ENCODE results near the gene PRSS36. TPM values are rescaled to one million over a fixed set of nuclear protein-coding genes. Genes with fewer than 3 reads are reported as not detected.

PRSS36 gene
- total RNA-seq, 1 donor from 2014 or later: 0.60 TPM

DNA sequence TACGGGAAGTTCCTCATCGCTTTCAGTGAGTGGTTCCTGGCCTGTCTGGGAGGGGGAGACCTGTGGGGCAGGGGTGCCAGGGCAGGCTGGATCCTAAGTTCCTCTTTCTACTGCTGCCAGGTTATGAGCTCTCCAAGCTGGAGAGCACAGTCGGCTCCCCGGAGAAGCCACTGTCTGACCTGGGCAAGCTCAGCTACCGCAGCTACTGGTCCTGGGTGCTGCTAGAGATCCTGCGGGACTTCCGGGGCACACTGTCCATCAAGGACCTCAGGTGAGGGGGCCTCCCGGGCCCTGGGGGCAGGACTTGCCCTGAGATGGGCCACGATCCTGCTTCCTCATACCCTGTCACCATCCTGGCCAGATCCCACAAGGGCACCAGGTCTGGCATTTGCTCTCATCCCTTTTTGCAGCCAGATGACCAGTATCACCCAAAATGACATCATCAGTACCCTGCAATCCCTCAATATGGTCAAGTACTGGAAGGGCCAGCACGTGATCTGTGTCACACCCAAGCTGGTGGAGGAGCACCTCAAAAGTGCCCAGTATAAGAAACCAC lies 19.5 kb downstream of the PRSS36 start:
- ATAC-seq (ENCODE audit: low read depth) (no peak), DNase-seq (no peak)
- POLR2A ChIA-PET: interaction anchor here (1.7 to 2.3 kb wide), 2 partner anchors 12 to 13 kb away, joined by 10 to 16 read pairs; partner anchors contain the start of gene KAT8
- Mint-ChIP-seq H3K27me3 (no peaks in the 10 kb centered on the region), H3K27ac (no peak overlapping the region), H3K4me3 (no peak overlapping the region), H3K4me1 (no peaks in the 10 kb centered on the region), H3K9me3 (no peaks in the 10 kb centered on the region), H3K36me3 (ENCODE audit: low read depth) (peaks cover 73% of the 10 kb centered on the region)
- TF ChIP-seq, protein P1, sequence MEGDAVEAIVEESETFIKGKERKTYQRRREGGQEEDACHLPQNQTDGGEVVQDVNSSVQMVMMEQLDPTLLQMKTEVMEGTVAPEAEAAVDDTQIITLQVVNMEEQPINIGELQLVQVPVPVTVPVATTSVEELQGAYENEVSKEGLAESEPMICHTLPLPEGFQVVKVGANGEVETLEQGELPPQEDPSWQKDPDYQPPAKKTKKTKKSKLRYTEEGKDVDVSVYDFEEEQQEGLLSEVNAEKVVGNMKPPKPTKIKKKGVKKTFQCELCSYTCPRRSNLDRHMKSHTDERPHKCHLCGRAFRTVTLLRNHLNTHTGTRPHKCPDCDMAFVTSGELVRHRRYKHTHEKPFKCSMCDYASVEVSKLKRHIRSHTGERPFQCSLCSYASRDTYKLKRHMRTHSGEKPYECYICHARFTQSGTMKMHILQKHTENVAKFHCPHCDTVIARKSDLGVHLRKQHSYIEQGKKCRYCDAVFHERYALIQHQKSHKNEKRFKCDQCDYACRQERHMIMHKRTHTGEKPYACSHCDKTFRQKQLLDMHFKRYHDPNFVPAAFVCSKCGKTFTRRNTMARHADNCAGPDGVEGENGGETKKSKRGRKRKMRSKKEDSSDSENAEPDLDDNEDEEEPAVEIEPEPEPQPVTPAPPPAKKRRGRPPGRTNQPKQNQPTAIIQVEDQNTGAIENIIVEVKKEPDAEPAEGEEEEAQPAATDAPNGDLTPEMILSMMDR (IDR thresholded peaks at IDR 0.05): no peak
- CTCF ChIA-PET: no interaction called here
- intact Hi-C loops (cut with micrococcal nuclease): no loop called here

DNA sequence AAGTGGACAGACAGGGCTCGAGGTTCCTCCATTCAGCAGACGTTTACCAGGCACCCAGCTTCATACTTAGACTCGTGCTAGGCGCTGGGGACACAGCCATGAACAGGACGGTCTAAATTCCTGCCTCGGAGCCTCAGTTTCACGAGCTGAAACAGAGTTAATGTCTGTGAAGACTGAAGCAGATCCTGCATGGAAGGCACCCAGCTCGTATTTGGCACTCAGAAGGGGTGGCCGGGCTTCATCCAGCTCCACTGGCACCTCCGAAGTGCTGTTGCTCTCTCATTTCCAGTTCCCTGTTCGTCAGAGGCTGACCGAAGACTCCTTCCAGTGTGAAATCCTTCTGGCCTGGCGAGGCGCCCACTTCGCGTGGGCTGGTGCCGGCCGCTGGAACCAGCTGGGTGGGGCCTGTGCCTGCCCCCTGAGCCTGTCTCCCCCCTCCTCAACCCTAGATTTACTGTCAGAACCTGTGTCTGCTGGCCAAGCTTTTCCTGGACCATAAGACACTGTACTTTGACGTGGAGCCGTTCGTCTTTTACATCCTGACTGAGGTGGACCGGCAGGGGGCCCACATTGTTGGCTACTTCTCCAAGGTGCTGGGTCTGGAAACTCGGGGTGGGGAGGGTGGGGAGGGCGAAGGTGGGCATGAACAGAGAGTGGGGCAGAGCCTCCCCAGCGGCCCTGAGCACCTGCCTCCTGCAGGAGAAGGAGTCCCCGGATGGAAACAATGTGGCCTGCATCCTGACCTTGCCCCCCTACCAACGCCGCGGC lies 20.1 kb downstream of the PRSS36 start:
- H3K4me3 Mint-ChIP-seq: no peak overlapping the region
- peaks cover 77% of the 10 kb centered on the region for H3K36me3 Mint-ChIP-seq (ENCODE audit: low read depth)
- intact Hi-C loops (cut with micrococcal nuclease): no loop called here
- ChIA-PET CTCF (no interaction called here), POLR2A (interaction anchor here (1.7 to 2.3 kb wide), 2 partner anchors 12 to 13 kb away, joined by 10 to 16 read pairs; partner anchors contain the start of gene KAT8)
- no peaks in the 10 kb centered on the region for H3K27me3 Mint-ChIP-seq
- DNase-seq (no peak), ATAC-seq (ENCODE audit: low read depth) (no peak)
- TF ChIP-seq, protein P1 (IDR thresholded peaks at IDR 0.05): no peak
- H3K4me1 Mint-ChIP-seq: no peaks in the 10 kb centered on the region
- H3K27ac Mint-ChIP-seq: no peak overlapping the region
- no peaks in the 10 kb centered on the region for H3K9me3 Mint-ChIP-seq

DNA sequence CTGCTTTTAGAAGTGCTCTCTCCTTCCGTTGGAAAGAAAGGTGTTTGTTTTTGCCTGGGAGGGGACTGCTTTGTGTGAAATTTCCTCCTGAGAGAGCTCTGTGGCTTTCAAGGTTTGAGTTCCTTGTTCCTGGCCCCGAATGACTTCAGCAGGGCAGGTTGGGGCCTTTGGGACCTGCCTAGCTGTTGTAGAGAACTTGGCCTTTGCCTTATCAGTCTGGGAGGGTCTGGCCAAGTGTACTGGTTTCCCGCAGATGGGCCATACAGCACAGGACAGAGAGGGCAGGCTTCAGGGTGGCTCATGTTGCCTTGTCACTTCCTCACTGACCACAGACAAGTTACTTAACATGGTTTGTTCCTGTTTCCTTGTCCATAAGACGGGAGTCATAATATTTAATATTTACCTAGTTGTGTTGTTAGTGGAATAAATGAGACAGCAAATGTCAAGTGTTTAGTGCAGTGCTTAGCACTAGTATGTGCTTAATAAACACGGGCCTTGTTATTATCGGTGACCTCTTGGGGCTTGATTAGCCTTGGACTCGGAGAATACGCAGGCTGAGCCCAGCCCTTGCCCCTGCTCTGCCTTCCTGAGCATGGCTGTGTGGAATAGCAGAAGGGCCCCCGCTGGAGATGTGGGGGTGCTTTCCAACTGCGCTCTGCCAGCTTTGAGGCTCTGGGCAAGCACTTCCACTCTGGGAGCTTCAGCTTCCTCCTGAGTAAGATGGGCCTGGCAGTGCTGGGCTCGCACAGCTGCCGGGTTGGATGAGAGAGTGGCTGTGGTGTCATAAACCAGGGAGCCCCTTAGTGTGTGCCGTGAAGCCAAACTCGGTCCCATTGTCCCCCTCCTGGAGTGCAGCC lies 20.9 kb downstream of the PRSS36 start:
- no peaks in the 10 kb centered on the region for H3K27me3 Mint-ChIP-seq
- H3K4me1 Mint-ChIP-seq: no peaks in the 10 kb centered on the region
- no peak overlapping the region for H3K4me3 Mint-ChIP-seq
- ATAC-seq (ENCODE audit: low read depth): no peak
- H3K36me3 Mint-ChIP-seq (ENCODE audit: low read depth): peaks cover 82% of the 10 kb centered on the region
- intact Hi-C loops (cut with micrococcal nuclease): no loop called here
- ChIA-PET POLR2A (interaction anchor here (1.7 to 2.3 kb wide), 2 partner anchors 11 to 13 kb away, joined by 10 to 16 read pairs; partner anchors contain the start of gene KAT8), CTCF (no interaction called here)
- H3K9me3 Mint-ChIP-seq: no peaks in the 10 kb centered on the region
- H3K27ac Mint-ChIP-seq: no peak overlapping the region
- TF ChIP-seq, protein P1 (IDR thresholded peaks at IDR 0.05): no peak
- no peak for DNase-seq

- CTCF ChIA-PET: no interaction called here
- H3K9me3 Mint-ChIP-seq: no peaks in the 10 kb centered on the region
- TF ChIP-seq, protein P1 (IDR thresholded peaks at IDR 0.05): no peak
These were observed 22.7 kb downstream of the PRSS36 start for GRCh38 chr16:31127182-31127581.

More at GRCh38 chr16:31127182-31127581, 22.7 kb downstream of the PRSS36 start:
- peaks cover 79% of the 10 kb centered on the region for H3K36me3 Mint-ChIP-seq (ENCODE audit: low read depth)
- no peaks in the 10 kb centered on the region for H3K27me3 Mint-ChIP-seq
- H3K4me3 Mint-ChIP-seq: no peak overlapping the region
- intact Hi-C loops (cut with micrococcal nuclease): no loop called here
- no peaks in the 10 kb centered on the region for H3K4me1 Mint-ChIP-seq
- POLR2A ChIA-PET: interaction anchor here (1.3 kb wide), 1 partner anchor 10 kb away, joined by 7 read pairs; the partner anchor contains the start of gene KAT8
- DNase-seq: no peak
- no peak for ATAC-seq (ENCODE audit: low read depth)
- H3K27ac Mint-ChIP-seq: no peak overlapping the region

Data from activated B cell treated with CpG ODN at 0.5 μM for 24 hours (primary cell).